Measurements from ENCODE around the gene SUPT4H1.

SUPT4H1 gene

DNA sequence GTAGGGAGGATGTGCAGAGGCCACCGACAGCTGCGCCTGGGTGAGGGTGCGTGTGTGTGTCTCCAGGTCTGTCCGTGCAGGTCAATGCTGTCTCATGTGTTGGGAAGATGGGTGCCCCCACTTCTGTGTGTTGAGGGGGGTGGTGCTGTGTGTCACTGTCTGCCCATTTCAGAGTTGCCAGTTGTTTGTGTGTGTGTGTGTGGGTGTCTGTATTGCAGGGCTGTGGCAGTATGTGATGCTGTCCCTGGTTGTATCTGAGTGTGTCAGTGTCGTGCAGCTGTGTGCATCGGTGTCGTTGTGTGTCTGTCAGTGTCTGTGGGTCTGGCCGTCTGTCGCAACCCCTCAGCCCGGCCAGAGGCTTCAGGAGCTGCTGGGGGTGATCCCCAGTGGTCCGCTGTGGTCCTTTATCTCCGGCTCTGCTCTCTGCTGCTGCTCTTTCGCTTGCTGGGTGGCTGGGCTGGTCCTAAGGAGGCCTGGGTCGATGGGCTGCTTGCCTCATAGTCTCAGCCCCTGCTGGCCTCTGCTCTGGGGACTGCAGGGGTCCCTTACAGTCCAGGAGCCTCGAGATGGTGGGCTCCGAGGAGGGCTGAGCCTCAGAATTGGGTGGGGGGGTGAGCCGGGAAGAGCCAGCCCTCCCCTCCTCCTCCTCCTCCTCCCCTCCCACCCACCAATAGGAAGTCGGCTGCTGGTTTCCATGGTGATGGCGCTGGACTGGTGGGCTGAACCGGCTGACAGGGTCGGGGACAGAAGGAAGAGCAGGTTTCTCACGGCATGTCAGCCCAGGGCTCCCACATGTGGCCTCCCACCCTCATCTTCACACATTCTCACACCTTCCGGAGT lies 23.6 kb downstream of the SUPT4H1 start, which contains the start of gene TSPOAP1:
Gene TSPOAP1 (minus strand): TSS at position 601 of the 840 bp plus-strand sequence. CDS start 875 bp downstream, outside the sequence.
- no peak for DNase-seq

GRCh38 chr17:58327363-58328194 lies 24.4 kb downstream of the SUPT4H1 start:
- DNase-seq, result no peak

GRCh38 chr17:58326609-58327362 lies 25.2 kb downstream of the SUPT4H1 start:
- DNase-seq, result no peak

GRCh38 chr17:58325976-58326468 lies 26.0 kb downstream of the SUPT4H1 start:
- DNase-seq, result no peak

DNA sequence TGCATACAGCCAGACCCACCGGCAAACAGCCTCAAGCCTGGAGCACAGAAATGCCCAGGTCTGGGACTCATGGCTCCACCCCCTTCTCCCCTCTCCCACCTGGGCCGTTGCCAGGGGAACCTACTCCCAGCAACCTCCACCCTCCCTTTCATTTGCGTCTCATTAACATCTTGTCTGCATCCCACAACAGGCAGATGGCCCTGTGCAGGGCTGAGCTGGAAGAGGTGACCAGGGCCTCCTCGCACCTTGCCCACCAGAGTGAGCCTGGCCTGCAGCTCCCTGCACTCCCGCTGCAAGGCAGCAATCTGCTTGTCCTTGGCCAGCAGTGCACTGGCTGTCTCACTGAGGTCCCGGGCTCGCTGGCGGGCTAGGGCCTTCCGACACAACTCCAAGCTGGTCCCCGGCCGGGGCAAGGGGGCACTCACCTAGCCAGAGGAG lies 26.7 kb downstream of the SUPT4H1 start:
- DNase-seq, result no peak

- no peak for DNase-seq
These were observed 27.4 kb downstream of the SUPT4H1 start for GRCh38 chr17:58324409-58325288.

DNA sequence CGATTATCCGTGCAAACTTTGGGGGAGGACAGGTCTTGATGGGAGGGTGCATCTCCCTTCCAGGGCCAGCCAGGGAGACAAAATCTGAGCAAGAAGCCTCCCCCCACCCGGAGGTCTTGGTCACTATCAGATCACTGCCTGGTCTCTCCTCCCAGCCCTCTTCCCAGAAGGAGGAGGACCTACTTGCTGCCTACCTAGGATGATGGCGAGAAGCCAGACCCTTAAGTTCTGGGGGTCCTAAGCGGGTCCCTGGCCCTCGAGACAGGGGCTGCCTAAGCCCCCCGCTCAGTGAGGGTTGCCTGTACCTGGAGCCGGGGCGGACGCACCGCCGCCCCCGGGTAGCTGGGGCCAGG lies 28.0 kb downstream of the SUPT4H1 start:
- DNase-seq, result no peak

DNA sequence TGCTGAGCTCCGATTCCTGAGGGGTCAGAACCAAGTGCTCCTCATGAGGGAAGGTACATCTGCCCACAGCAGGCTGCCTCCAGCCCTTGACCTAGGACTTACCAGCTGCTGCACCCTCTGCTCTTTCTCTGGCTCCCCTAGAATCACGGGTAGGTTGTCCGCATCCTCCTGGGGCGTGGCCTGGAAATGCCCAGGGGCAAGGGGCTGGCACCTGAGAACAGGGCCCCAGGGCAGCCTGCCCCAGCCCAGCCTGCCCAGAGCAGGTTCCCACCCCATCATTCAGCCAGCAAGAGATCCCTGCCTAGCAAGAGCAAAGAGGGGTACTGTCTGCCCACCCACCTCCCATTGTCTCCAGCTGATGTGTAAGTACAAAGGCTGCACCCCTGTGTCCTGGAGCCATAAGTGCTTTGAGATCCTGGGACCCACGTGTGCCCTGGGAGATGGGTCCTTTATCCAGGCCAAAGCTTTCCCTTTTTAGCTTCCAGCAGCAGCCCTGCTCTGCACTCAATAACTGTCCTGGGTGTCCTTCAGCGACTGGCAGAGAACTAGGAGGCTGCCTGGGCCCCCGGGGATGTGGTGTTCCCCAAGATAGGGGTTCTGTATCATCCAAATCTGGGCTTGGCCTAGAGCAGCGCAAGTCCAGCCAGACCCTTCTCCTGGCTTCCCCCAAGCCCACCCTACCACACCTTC lies 28.5 kb downstream of the SUPT4H1 start:
- DNase-seq, result no peak

DNA sequence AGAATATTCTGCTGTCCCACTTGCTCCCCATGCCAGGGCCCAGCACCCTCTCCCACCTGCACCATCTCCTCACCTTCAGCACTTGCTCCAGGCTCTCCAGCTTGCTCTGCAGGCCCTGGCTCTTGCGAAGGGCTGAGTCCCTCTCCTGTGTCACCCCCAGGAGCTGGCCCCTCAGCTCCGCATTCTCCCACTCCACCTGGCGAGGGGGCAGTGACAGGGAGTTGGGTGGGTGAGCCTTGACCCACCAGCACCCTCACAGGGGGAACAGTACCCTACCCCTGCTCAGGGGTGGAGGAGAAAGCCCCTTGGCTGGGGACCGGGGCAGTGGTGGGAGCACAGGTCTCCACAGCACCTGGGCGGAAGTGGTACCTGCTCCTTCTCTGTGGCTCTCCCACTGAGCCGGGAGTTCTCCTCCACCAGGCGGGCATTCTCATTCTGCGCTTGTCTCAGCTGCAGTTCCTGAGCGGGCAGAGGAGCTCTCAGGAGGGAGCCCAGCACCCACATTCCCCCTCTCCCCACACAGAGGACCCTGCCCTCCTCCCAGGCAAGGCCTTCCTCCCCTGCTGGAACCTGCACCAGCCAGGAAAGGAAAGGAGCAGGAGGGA lies 29.3 kb downstream of the SUPT4H1 start:
- no peak for DNase-seq

GRCh38 chr17:58321571-58322525 lies 30.2 kb downstream of the SUPT4H1 start:
- DNase-seq, result no peak

GRCh38 chr17:58320570-58321323 lies 31.3 kb downstream of the SUPT4H1 start:
- no peak for DNase-seq

- DNase-seq, result no peak
These were observed 31.8 kb downstream of the SUPT4H1 start for GRCh38 chr17:58320163-58320558.

DNA sequence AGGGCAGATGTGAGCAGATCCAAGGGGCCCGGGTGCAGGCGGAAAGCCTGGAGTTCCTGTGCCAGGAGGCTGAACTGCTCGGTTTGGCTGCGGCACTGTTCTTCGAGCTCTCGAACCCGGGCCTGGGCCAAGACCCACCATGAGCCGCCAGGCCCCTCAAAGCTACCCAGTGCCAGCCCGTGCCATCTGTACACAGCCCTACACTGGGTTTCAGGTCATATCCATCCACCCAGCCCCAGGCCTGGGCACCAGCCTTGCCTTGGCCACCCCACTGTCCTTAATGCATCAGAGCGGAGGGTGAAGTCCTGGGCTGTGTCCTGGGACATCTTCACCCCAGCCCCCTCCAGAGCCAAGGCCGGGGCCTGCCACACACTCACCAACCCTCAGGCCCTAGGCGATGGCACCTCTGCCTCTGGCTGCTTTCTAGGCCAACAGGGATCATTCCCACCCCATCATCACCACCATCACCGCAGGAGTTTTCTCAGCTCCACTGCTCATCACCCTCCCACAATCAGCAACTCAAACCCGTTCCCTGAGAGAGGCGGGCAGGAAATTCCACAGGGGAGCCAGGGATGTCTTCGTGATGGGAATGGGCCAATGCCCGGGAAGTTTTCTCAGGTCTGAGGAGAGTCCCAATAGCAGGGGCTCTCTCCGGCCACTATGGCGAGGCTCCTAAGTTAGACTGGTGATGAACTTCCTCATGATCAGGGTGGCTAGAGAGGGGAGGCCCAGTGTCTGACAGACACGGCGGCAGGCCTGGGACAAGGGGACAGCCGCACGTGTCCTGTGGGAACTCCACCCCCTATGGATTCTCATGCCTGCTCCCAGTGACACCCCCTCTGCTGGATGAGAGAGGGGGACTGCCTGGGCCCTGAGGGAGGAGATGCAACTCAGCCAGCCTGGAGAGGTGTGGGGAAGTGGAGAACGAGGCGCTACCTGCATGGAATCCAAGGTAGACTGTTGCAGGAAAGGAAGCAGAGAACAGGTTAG lies 32.5 kb downstream of the SUPT4H1 start:
- no peak for DNase-seq

DNA sequence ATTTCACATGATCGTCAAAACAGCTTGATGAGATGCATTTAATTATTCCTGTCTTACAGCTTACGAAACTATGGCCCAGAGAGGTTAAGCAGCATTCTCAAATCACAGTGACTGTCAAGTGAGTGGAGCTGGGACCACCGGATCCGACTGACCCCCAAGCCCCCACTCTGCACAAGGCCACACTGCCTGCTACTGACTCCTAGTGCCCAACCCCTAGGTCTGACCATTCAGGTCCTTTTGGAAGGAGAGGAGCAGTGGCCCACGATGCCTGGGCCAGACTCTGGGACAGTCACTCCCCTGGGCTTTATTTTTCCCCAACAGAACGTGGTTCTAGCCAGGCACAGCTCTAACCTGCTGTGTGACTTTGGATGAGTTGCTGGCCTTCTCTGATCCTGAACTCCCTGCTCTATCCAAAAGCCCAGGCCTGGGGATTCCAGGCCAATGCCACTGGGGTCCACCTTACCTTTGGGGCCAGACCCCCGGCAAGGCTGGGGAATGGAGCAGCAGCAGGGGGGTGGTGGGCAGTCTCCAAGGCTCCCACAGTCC lies 33.3 kb downstream of the SUPT4H1 start:
- DNase-seq, result no peak

GRCh38 chr17:58318065-58318481 lies 33.9 kb downstream of the SUPT4H1 start:
- no peak for DNase-seq

GRCh38 chr17:58317421-58318064 lies 34.5 kb downstream of the SUPT4H1 start:
- DNase-seq, result peak in 1 of 2 experiments; percentile 24

Data from NCI-H446 (cell line).